GM18511 (cell line): ENCODE measurements around the gene TMPO.
A peak's percentile ranks its signal among the peaks of the same experiment; 100 is the strongest.
"Not testable (repeated sequence)": the region's sequence is repeated elsewhere in the genome, so short reads cannot be mapped to it uniquely, and the experiment has no call there.

Experiments
- ATAC-seq: cut with Tn5 transposase; IDR thresholded peaks from one replicate; pipeline ENCODE4 v1.9.1; 2021; ENCODE audit warnings: mild to moderate bottlenecking, moderate library complexity; ENCODE audit not compliant: unreplicated experiment

The TMPO gene

DNA sequence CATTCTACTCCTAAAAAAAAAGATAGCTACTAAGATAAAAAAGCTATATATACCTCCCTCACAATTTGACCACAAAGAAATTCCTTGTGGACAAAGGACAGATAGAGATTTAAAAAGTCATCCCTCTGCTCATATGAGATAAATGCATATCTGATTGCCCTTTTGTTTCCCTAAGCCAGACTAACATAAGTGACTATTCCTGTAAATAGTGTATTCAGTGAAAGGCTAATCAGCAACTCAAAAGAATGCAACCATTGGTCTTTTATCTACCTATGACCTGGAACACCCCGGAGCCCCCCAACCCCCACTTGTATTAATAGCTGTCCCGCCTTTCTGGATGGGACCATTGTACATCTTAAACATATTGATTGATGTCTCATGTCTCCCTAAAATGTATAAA is 6.3 kb upstream of the TMPO start:
- no peak for ATAC-seq

DNA sequence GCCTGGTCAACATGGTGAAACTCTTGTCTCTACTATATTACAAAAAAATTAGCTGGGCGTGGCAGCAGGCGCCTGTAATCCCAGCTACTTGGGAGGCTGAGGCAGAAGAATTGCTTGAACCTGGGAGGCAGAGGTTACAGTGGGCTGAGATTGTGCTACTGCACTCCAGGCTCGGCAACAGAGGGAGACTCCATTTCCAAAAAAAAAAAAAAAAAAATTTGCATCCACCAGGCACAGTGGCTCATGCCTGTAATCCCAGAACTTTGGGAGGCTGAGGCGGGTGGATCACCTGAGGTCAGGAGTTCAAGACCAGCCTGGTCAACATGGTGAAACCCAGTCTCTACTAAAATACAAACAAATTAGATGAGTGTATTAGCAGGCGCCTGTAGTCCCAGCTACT is 3.6 kb upstream of the TMPO start:
- ATAC-seq, result not testable (repeated sequence)

DNA sequence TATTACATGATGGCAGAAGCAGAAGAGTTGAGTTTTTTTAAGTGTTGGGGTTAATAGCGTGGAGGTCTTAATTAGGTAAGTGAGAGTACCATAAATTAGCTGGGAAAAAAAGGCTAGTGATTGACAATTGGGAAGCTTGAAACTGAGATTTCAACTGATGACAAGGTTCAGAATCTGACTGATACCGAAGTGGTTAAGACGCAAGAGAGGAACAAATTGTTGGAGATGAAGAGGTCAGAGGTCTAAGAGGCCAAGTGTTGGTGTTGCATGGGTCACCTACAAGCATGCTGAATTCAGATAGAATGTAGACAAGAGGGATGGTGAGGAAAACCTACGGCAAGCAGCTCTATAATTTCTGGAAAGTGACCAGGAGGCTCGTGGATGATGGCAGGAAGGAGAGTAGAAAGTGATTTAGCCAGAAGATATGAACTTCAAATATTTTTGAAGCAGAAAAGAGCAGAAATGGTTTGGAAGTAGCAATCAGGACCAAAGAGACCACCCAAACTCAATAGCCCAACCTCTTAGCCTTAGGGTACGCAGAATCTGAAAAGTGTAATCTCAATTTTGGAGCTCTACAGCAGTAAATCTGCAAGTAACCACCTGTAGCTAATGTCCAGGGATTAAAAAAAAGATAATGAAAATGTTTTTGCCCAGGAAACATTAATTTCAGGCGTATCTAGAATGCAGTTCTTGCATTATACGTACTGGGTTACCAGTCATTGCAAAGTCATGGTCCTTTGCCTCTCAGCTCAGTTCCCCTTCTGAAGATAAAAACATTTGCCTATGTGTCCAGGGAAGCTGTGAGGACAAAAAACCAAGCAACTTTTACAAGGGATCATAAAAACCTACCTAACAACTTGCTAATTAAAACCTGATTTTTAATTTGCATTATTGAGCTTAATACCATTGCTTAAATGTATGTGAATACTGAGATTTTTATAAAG is 1.7 kb upstream of the TMPO start:
- ATAC-seq, result no peak

DNA sequence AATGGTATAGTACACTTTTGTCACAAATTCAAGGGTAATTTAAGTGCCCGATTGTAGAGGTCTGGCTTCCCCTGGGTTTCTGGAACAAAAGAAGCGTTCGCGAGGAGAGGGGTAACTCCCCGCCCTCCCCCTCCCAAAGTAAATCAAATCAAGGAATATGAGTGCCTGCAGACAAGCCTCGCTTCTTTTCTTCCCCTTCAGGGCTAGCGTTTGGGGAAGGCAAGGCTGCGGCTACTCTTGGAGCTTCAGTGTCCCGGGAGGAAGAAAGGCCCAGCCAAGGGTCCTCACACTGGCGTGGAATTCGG is 456 bp upstream of the TMPO start:
- no peak for ATAC-seq

DNA sequence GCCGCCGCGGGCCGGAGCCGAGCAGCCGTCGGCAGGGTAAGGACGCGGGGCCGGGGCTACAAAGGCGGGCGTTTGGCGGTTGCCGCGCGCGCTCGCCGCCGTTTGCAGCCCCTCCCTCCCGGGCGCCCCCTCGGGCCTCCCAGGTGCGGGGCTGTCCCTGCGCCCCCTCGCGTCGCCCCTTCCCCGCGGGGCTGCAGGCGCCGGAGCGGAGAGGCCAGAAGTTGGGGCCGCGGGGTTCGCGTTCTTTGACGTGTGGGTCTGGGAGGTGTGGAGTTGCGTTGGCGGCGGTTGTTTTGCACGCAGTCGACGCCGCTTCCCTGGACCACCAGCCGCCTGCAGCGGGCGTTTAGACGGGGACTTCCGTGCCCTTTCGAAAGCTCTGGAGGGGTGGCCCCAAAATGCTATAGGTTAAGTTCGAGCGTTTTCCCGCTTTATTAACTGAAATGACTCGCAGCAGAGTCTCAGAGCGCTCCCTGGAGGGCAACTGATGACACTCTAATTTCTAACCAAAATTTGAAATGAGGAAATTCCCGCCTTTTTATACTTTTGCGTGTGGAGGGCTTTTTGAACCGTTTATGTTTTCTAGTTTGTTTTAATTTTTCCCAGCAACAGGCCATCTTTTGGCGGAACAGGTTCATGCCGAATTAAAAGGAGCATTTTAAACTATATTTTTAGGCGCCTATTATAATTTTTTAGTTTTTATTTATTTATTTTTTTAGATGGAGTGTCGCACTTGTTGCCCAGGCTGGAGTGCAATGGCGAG is 902 bp downstream of the TMPO start:
- peak; percentile 68 for ATAC-seq

DNA sequence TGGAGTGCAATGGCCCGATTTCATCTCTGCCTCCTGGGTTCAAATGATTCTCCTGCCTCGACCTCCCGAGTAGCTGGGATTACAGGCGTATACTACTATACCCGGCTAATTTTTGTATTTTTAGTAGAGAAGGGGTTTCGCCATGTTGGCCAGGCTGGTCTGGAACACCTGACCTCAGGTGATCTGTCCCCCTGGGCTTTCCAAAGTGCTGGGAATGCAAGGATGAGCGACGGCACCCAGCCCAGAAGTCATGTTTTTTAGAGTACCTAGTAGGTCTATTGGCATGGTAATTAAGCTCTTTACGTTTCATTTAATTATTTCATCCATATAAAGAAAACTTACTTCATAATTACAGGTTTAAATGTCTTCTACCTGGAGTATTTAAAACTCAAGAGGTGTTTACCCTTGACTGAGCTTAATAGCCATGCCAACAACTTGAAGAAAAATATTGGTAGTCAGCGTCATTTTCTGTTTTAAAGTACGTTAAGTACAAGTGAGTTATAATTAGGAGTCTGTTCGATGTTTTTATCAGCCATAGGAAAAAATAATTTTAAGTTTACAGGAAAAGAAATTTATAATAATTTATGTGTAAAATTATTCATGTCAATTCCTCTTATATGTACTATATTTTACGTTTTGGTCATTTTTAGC is 4.0 kb downstream of the TMPO start:
- ATAC-seq, result no peak

DNA sequence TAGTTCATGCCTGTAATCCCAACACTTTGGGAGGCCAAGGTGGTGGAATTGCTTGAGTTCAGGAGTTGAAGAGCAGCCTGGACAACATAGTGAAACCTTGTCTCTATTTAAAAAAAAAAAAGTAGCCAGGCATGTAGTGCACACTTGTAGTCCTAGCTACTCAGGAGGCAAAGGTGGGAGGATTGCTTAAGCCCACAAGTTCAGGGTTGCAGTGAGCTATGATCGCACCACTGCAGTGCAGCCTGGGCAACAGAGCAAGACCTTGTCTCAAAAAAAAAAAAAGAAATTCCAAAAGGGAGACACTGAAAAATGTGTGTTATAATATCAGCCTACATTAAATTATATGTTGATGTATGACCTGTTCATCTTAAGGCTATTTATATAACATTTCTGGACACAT is 14.7 kb downstream of the TMPO start:
- no peak for ATAC-seq

DNA sequence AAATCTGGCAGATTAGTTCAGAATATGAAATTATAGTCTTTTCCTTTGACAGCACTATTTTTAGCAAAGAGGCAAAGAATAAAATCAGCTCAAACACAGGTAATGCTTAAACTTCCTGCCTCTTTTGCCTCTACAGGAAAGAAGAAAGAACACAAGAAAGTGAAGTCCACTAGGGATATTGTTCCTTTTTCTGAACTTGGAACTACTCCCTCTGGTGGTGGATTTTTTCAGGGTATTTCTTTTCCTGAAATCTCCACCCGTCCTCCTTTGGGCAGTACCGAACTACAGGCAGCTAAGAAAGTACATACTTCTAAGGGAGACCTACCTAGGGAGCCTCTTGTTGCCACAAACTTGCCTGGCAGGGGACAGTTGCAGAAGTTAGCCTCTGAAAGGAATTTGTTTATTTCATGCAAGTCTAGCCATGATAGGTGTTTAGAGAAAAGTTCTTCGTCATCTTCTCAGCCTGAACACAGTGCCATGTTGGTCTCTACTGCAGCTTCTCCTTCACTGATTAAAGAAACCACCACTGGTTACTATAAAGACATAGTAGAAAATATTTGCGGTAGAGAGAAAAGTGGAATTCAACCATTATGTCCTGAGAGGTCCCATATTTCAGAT is 17.4 kb downstream of the TMPO start:
- no peak for ATAC-seq

DNA sequence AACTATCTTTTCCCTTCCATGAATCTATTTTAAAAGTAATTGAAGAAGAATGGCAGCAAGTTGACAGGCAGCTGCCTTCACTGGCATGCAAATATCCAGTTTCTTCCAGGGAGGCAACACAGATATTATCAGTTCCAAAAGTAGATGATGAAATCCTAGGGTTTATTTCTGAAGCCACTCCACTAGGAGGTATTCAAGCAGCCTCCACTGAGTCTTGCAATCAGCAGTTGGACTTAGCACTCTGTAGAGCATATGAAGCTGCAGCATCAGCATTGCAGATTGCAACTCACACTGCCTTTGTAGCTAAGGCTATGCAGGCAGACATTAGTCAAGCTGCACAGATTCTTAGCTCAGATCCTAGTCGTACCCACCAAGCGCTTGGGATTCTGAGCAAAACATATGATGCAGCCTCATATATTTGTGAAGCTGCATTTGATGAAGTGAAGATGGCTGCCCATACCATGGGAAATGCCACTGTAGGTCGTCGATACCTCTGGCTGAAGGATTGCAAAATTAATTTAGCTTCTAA is 18.4 kb downstream of the TMPO start:
- ATAC-seq, result no peak

DNA sequence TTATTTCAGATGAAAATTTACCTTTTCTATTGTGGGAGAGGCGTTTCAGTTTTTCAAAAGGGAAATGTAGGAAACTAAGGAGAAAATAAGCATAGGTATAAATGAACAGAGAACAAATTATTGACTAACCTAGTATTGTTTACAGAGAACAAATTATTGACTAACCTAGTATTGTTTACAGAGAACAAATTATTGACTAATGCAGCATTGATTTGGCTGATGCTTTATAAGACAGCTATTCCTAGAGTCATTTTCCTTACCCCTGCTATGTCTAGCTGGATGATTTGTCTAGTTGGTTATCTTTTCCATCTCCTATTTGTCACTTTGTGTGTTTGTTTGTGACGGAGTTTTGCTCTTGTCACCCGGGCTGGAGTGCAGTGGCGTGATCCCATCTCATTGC is 22.6 kb downstream of the TMPO start:
- ATAC-seq, result no peak

DNA sequence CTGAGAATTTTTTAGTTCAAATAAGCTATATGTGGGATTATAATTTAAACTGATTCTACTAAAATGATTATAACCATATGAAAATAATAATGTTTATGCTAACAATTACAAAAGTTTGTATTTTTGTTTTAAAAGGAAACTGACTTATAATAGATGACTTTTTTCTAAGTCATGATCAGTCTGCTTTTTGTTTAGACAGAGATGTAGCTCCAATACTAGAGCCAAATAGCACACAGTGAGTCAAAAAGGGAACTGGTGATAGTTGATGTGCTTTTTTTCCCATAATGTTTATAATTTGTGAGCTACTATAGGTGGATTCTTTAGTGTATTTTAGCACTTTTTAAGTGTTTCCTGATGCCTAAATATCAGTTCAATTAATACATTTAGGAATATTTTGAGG is 28.3 kb downstream of the TMPO start:
- ATAC-seq, result no peak

DNA sequence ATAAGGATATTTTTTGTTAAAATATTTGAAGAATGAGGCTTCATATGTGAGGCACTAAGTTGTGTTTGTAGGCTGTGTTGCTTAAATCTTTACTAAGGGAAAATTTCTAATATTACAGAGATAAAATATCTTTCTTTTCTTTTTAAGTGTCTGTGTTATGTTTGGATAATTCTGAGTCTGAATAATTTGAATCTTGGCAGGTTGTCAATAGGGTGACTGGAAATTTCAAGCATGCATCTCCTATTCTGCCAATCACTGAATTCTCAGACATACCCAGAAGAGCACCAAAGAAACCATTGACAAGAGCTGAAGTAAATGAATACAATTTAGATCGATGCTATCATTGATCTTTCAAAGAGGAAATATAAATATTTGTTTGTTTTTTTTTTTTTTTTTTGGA is 29.4 kb downstream of the TMPO start:
- ATAC-seq, result no peak

DNA sequence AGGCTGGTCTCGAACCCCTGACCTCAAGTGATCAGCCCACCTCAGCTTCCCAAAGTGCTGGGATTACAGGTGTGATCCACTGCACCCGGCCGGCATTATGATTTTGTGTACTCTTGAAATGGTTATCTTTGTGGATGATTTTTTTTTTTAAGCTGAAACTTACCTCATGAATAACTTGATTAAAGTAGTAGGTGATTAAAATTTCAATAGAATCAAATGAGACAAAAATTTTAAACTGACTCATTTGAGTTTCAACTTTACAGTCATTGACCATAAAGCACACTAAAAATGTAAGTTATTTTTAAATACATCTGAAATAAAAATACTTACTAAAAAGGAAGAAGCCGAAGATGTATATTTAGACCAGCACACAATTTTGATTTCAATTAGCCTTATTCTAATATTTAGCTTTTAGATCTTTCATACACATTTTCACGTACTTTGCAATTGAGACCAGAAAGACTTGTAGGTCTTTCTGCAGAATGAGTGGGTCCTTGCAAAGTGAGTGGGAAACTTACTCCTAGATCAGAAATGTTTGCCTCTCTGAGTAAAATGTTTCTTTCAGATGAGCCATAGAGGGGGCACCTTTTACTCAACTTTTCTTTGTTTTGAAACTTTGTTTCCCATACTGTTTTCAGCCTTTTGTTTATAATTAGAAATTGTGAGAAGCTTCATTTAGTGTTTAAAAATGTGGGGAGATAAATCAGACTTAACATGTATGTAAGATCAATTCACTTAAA is 34.2 kb downstream of the TMPO start:
- ATAC-seq, result no peak

DNA sequence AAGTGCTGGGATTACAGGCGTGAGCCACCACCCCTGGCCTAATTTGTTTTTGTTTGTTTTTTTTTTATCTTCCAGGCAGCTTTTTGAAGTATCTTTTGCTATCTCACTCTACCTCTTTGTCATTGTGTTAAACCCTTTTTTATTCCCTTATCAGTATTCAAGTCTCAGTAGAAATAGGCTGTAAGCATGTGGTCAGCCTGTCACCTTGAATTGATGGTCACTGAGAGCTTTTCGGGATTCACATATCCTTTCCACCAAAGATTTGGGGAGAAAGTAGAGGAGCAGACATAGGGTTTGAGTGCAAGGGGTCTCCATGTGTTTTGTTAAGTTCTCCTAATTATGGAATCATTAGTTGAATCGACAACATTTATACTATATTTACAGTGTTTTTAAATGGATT is 36.4 kb downstream of the TMPO start:
- no peak for ATAC-seq

DNA sequence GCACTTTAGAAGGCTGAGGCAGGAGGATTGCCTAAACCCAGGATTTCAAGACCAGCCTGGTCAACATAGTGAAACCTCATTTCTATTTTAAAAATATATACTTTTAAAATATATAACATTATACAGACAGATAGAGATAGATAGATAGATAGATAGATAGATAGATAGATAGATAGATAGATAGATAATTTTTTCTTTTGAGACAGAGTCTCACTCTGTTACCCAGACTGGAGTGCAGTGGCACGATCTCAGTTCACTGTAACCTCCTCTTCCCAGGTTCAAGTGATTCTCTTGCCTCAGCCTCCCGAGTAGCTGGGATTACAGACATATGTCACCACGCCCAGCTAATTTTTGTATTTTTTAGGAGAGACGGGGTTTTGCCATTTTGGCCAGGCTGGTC is 42.7 kb downstream of the TMPO start:
- not testable (repeated sequence) for ATAC-seq

DNA sequence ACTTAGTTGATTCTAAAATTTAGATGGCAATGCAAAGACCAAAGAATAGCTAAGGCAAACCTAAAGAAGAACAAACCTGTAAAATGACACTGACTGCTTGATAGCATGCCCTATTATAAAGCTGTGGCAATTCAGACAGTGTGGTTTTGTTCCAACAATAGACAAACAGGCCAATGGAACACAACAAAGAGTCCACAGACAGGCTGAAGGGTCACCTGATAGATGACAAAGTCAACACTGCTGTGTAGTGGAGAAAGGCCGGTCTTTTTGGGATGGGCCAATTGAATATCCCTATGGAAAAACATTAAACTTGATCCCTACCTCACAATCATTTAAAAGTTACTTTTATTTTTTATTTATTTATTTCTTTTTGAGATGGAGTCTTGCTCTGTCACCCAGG is 44.3 kb downstream of the TMPO start:
- no peak for ATAC-seq

DNA sequence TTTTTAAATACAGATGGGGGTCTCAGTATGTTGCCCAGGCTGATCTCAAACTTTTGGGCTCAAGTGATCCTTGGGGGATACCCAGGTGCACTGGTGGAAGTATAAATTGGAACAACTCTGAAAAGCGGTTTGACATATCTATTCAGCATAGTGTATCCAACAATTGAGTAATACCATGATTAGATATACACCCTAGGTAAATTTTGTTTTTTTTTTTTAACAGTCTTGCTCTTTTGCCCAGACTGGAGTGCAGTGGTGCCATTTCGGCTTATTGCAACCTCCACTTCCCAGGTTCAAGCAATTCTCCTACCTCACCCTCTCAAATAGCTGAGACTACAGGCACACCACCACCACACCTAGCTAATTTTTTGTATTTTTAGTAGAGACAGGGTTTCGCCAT is 46.5 kb downstream of the TMPO start:
- no peak for ATAC-seq

DNA sequence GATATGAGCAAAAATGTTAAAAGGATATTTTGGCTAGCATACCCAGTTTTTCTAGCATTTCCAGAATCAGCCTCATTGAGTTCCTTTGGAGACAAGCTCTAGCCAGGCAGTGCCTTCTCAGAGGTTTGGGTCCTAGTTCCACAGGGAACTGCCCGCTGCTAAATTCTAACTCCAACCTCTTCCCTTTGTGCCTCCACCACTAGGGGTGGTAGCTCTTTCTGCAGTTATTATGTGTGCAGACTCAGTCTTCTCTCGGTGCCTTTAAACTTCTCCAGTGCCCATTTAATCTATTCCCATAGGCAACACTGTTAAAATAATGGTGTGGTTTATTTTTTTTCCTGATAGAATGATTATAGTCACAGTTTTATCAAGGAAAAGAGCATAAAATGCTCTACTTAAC is 56.6 kb downstream of the TMPO start:
- no peak for ATAC-seq

DNA sequence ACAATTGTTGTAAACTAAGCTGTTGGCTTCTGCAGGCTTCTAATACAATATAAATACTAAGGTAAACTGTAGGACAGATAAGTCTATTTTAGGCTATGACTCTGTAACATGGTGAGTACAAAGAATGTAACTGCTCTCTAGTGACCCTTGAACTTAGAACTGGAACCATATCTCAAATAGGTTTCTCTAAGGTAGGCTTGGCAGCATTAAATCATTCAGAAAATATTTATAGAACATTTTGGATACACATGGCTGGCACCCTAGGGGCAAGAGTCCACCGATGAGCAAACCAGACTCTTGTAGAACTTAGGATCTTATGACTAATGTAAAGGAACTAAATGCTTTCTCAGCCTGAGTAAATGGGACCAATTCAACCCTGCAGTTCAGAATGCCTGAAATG is 58.7 kb downstream of the TMPO start:
- ATAC-seq, result no peak

DNA sequence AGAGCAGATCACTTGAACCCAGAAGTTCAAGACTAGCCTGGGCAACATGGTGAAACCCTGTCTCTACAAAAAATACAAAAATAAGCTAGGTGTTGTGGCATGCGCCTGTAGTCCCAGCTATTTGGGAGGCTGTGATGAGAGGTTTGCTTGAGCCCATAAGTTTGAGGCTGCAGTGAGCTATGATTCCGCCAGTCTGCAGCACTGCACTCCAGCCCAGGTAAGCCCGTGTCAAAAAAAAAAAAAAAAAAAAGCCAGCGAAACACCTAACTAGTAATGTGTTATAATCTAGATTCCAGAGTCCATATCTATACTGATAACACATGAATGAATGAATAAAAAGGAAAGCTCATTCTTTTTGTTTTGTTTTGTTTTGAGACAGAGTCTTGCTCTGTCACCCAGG is 59.6 kb downstream of the TMPO start:
- ATAC-seq, result no peak

DNA sequence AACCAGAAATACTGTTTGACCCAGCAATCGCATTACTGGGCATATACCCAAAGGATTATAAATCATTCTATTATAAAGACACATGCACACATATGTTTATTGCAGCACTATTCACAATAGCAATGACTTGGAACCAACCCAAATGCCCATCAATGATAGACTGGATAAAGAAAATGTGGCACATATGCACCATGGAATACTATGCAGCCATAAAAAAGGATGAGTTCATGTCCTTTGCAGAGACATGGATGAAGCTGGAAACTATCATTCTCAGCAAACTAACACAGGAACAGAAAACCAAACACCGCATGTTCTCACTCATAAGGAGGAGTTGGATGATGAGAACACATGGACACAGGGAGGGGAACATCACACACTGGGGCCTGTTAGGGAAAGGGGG is 61.4 kb downstream of the TMPO start:
- not testable (repeated sequence) for ATAC-seq
